SH-SY5Y (cell line): ENCODE measurements around the gene TARBP2.

Experiments
- GATA2 ChIP-seq: IDR thresholded peaks from 2 replicates; pipeline ENCODE4 v1.6.1; 2011; ENCODE audit warnings: mild to moderate bottlenecking, low read depth, low read length
- GATA3 ChIP-seq: IDR thresholded peaks from 2 replicates; pipeline ENCODE4 v1.6.1; 2011; ENCODE audit warnings: low read depth, mild to moderate bottlenecking, low read length, moderate library complexity

TARBP2 gene

GRCh38 chr12:53500776-53501614 lies at the start of gene TARBP2:
Gene TARBP2, plus strand, starts transcription at chr12:53501283. Its CDS starts 126 bp downstream, at chr12:53501409.
- TF ChIP-seq GATA3 (no peak), GATA2 (no peak)

GRCh38 chr12:53451661-53452158 lies 49.4 kb upstream of the TARBP2 start, which contains the start of gene PCBP2:
Gene PCBP2, plus strand, starts transcription at chr12:53452102. Its CDS starts 2,699 bp downstream, at chr12:53454801.
- no peak for TF ChIP-seq GATA3
- peak; percentile 65 for TF ChIP-seq GATA2

- TF ChIP-seq GATA2 (no peak), GATA3 (no peak)
Measured at GRCh38 chr12:53452159-53453077, 48.7 kb upstream of the TARBP2 start.

- no peak for TF ChIP-seq GATA2
- TF ChIP-seq GATA3: no peak
Measured at GRCh38 chr12:53453953-53454640, 47.0 kb upstream of the TARBP2 start.

- TF ChIP-seq GATA3: no peak
- 0 out of 2 replicates have a peak, but pooled peaks have one; percentile 37 for TF ChIP-seq GATA2
Measured at GRCh38 chr12:53454707-53455106, 46.4 kb upstream of the TARBP2 start.

GRCh38 chr12:53456654-53457366 lies 44.3 kb upstream of the TARBP2 start:
- no peak for TF ChIP-seq GATA3
- TF ChIP-seq GATA2: no peak

- TF ChIP-seq GATA3 (no peak), GATA2 (no peak)
Measured at GRCh38 chr12:53459097-53459496, 42.0 kb upstream of the TARBP2 start.

GRCh38 chr12:53461059-53461458 lies 40.0 kb upstream of the TARBP2 start:
- TF ChIP-seq GATA2 (no peak), GATA3 (no peak)

GRCh38 chr12:53461591-53461990 lies 39.5 kb upstream of the TARBP2 start:
- TF ChIP-seq GATA3 (no peak), GATA2 (no peak)

GRCh38 chr12:53462935-53463334 lies 38.1 kb upstream of the TARBP2 start:
- TF ChIP-seq GATA2 (no peak), GATA3 (no peak)

- no peak for TF ChIP-seq GATA2
- TF ChIP-seq GATA3: no peak
Measured at GRCh38 chr12:53463802-53464560, 37.1 kb upstream of the TARBP2 start.

GRCh38 chr12:53464685-53465418 lies 36.2 kb upstream of the TARBP2 start:
- TF ChIP-seq GATA2 (no peak), GATA3 (no peak)
